A673 (cell line): ENCODE measurements around the gene CERK. TPM values are rescaled to one million over a fixed set of nuclear protein-coding genes. Genes with fewer than 3 reads are reported as not detected.

Source experiments
- BruUV-seq: library from RNA; stranded (reverse); fragments of 400-500 nt; replicated peaks from 2 replicates; lab custom pipeline; 2021; lab: Mats Ljungman, UMichigan
- CTCF ChIA-PET: fragments of 300-600 bp; sonication (Branson Sonifier 250); formaldehyde crosslinking; loops from one replicate; lab custom pipeline; 2022; ENCODE audit warnings: antibody characterized with exemption; lab: Charles Lee
- POLR2A ChIA-PET: fragments of 300-600 bp; sonication (Branson Sonifier 250); formaldehyde crosslinking; loops from one replicate; lab custom pipeline; 2022; ENCODE audit warnings: antibody characterized with exemption; ENCODE audit not compliant: low non-redundant PET; lab: Charles Lee
- DNase-seq: peaks from one replicate; pipeline ENCODE4 v3.0.0-alpha.2; 2015; ENCODE audit warnings: low spot score
- H3K27ac ChIP-seq: fragments of 200-600 bp; sonication (generic); 2 replicates; pipeline ENCODE4 v1.5.1; 2016; ENCODE audit warnings: mixed run types, low read depth, mild to moderate bottlenecking, mixed read lengths, antibody characterized with exemption, low read length; ENCODE audit not compliant: poor library complexity, severe bottlenecking
- H3K27me3 ChIP-seq: fragments of 200-600 bp; sonication (generic); replicated peaks from 2 replicates; pipeline ENCODE4 v1.6.1; 2017; ENCODE audit warnings: mixed run types, low read depth, mild to moderate bottlenecking, mixed read lengths, antibody characterized with exemption, low read length; ENCODE audit not compliant: insufficient read depth, poor library complexity
- H3K36me3 ChIP-seq: fragments of 200-600 bp; sonication (generic); 2 replicates; pipeline ENCODE4 v1.6.1; 2016; ENCODE audit warnings: mixed run types, mild to moderate bottlenecking, mixed read lengths, antibody characterized with exemption, low read length; ENCODE audit not compliant: insufficient read depth, poor library complexity, severe bottlenecking
- H3K4me1 ChIP-seq: fragments of 200-600 bp; sonication (generic); 2 replicates; pipeline ENCODE4 v1.6.1; 2017; ENCODE audit warnings: mixed run types, mild to moderate bottlenecking, mixed read lengths, antibody characterized with exemption, low read length; ENCODE audit not compliant: insufficient read depth, poor library complexity, severe bottlenecking
- H3K4me3 ChIP-seq: fragments of 200-600 bp; sonication (generic); 2 replicates; pipeline ENCODE4 v1.5.1; 2016; ENCODE audit warnings: low read depth, mixed run types, mild to moderate bottlenecking, mixed read lengths, low read length; ENCODE audit not compliant: poor library complexity, severe bottlenecking
- H3K9me3 ChIP-seq: fragments of 200-600 bp; sonication (generic); 2 replicates; pipeline ENCODE4 v1.6.1; 2016; ENCODE audit warnings: mixed run types, low read depth, mild to moderate bottlenecking, mixed read lengths, antibody characterized with exemption, low read length; ENCODE audit not compliant: poor library complexity, severe bottlenecking
- EZH2 ChIP-seq: fragments of 200-600 bp; sonication (generic); IDR thresholded peaks from 2 replicates; pipeline ENCODE4 v1.6.1; 2017; ENCODE audit warnings: borderline replicate concordance, low read depth, mild to moderate bottlenecking, mixed read lengths, antibody characterized with exemption, low read length; ENCODE audit not compliant: poor library complexity, severe bottlenecking
- intact Hi-C: fragments of 100-400 bp; cut with micrococcal nuclease; formaldehyde crosslinking; loops from one replicate; pipeline ENCODE4 v1.10.0; 2022; ENCODE audit not compliant: unreplicated experiment
- total RNA-seq: library from RNA; stranded (reverse); gene quantifications from 2 replicates; pipeline ENCODE4 v1.2.3, GENCODE V29; 2021
- TF ChIP-seq, protein P1 (sequence below): fragments of 300-800, 200-600 bp; sonication (generic); conservative IDR thresholded peaks from 2 replicates; pipeline ENCODE4 v1.5.1; 2017; ENCODE audit warnings: low read depth, mild to moderate bottlenecking, antibody characterized with exemption, low read length, moderate library complexity, mixed read lengths

CERK gene
- total RNA-seq, 1 experiment from 2014 or later = 58.8 TPM

DNA sequence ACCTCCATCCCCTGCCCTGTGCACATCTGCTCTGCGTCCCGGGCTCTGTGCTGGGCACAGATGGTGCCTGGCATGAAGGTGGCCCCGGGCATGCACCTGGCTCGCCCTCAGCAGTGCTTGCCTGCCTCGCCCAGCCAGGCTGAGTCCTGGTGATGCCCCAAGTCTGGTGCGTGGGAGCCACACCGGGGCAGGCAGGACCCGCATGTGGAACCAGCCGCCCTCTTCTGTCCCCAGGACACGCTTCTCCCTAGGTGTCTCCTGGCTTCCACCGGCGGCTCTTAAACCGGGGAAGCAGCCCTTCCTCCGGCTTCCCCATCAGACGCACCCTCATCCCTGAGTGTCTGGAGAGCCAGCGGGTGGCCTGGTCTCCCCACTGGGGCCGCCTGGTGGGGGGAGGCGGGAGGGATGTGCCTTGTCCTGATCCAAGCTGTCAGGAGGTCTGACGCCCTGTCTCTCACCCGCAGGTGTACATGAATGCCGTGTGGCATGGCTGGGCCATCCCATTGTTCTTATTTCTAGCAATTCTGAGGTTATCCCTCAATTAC, 72.8 kb downstream of the CERK start:
- CTCF ChIA-PET = no interaction called here
- Histone ChIP-seq H3K9me3 (no peaks in the 10 kb centered on the region), H3K27me3 (no peaks in the 10 kb centered on the region), H3K36me3 (no peaks in the 10 kb centered on the region), H3K27ac (no peak overlapping the region), H3K4me3 (no peak overlapping the region), H3K4me1 (peaks cover 5% of the 10 kb centered on the region)
- intact Hi-C loops = no loop called here
- POLR2A ChIA-PET = interaction anchor here (0.6 kb wide), 1 partner anchor 198 kb away, joined by 3 read pairs; no protein-coding TSS in a partner anchor
- no peak for TF ChIP-seq EZH2
- TF ChIP-seq, protein P1, sequence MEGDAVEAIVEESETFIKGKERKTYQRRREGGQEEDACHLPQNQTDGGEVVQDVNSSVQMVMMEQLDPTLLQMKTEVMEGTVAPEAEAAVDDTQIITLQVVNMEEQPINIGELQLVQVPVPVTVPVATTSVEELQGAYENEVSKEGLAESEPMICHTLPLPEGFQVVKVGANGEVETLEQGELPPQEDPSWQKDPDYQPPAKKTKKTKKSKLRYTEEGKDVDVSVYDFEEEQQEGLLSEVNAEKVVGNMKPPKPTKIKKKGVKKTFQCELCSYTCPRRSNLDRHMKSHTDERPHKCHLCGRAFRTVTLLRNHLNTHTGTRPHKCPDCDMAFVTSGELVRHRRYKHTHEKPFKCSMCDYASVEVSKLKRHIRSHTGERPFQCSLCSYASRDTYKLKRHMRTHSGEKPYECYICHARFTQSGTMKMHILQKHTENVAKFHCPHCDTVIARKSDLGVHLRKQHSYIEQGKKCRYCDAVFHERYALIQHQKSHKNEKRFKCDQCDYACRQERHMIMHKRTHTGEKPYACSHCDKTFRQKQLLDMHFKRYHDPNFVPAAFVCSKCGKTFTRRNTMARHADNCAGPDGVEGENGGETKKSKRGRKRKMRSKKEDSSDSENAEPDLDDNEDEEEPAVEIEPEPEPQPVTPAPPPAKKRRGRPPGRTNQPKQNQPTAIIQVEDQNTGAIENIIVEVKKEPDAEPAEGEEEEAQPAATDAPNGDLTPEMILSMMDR = no peak
- DNase-seq = no peak
- BruUV-seq = no TSS peak

DNA sequence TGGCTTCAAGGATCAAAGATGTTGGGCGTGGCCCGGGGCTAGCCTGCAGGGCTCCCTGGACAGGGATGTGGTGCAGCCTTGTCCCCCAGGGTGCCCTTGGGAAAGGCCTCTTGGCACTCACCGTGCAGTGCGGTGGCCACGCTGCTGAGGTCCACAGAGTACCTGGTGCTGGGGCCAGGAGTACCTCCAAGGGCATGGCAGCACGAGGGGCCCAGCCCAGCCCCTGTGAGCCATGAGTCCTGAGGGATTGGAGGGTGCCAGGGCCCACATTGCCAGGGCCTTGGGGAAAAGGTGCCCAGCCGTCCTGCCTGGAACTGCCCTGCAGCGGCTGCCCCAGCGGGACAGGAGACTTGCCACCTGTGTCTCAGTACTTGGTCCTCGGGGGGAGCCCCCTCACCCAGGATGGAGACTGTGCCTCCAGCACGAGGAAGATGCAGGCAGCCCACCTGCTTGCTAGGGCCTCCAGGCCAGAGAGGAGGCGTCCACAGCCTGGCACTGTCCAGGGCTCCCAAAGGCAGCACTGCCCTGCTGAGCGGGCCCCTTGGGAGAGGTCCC, 73.7 kb downstream of the CERK start:
- TF ChIP-seq, protein P1 = no peak
- no peak for TF ChIP-seq EZH2
- H3K9me3 ChIP-seq = no peaks in the 10 kb centered on the region
- CTCF ChIA-PET = no interaction called here
- no peak overlapping the region for H3K4me3 ChIP-seq
- no TSS peak for BruUV-seq
- H3K27ac ChIP-seq = no peak overlapping the region
- intact Hi-C loops = no loop called here
- peaks cover 5% of the 10 kb centered on the region for H3K4me1 ChIP-seq
- H3K36me3 ChIP-seq = no peaks in the 10 kb centered on the region
- POLR2A ChIA-PET = no interaction called here
- DNase-seq = no peak
- no peaks in the 10 kb centered on the region for H3K27me3 ChIP-seq

DNA sequence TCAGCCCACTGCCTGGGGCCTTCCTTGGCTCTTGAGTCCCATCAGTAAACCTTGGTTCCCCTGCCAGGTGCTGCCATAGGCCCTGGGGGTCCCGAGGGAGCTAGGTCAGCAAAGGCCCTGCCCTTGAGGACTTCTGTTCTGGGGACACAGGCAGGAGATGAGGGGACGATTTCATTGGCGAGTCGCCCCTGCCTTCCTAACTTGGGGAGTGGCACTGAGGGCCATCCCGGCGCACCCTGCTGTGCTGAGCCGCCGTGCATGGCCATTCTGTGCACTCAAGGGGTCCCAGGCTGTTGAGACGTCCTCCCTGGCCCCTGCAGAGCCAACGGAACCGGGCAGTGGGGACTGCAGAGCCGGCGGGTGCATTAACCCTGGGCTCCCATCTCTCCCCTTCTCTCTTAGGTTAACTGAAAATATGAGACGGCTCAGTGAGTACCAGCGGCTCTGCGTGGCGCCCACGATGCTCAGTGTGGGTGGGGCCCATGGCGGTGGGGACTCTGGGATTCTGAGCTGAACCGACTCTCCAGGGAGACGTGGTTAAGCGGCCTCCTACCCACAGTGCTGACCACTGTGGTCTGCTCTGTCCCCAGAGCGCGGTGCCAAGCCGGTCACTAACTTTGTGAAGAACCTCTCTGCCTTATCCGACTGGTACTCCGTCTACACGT, 74.5 kb downstream of the CERK start:
- Histone ChIP-seq H3K4me1 (peaks cover 5% of the 10 kb centered on the region), H3K27me3 (no peaks in the 10 kb centered on the region), H3K36me3 (no peaks in the 10 kb centered on the region), H3K4me3 (no peak overlapping the region), H3K27ac (no peak overlapping the region), H3K9me3 (no peaks in the 10 kb centered on the region)
- ChIA-PET POLR2A (no interaction called here), CTCF (no interaction called here)
- no peak for DNase-seq
- intact Hi-C loops = no loop called here
- TF ChIP-seq, protein P1 = no peak
- TF ChIP-seq EZH2 = no peak
- BruUV-seq = no TSS peak
